ELF-1 (cell line): Measurements from ENCODE around the gene ZFHX2.
"Not testable (repeated sequence)": the region's sequence is repeated elsewhere in the genome, so short reads cannot be mapped to it uniquely, and the experiment has no call there.

ENCODE experiments used
- DNase-seq: peaks from one replicate; pipeline ENCODE4 v3.0.0-alpha.2; 2016; ENCODE audit warnings: low read depth, low spot score

ZFHX2 gene

GRCh38 chr14:23540141-23540469 lies 11.5 kb downstream of the ZFHX2 start:
- DNase-seq, result no peak

DNA sequence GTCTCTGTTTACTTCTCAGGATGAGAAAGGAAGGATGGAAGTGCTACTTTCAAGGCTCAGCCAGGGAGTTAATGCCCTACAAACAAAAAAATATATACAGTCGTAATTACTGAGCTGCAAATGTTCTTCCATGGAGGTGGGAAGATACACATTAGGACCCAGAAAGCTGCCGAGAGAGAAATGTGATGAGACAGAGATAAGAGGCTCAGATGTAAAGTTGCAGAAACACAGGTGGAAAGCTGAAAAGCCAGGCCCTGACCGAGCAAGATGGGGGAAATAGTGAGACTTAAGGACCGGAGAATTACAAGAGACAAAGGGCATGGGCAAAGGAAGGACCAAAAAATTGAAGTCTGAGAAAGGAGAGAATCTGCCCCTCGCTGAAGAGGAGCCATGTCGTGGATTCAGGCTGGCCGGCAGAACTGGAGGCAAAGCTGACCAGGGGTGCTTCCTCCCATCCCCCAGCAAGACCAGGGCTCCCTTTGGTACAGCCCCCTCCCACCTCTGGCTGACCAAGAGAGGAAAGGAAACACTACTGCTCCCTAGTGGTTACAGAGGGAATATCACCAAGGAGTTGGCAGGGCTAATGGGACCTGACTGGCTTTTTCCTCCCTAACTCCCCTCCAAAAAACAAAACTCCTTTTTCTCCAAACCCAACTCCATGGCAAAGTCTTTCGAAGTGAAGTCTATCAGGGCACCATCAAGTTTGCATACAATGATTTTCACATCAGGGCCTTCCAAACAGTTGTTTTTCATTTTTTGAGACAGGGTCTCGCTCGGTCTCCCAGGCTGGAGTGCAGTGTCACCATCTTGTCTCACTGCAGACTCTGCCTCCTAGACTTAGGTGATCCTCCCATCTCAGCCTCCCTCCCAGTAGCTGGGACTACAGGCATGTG lies 12.1 kb downstream of the ZFHX2 start:
- peak; percentile 84 for DNase-seq

DNA sequence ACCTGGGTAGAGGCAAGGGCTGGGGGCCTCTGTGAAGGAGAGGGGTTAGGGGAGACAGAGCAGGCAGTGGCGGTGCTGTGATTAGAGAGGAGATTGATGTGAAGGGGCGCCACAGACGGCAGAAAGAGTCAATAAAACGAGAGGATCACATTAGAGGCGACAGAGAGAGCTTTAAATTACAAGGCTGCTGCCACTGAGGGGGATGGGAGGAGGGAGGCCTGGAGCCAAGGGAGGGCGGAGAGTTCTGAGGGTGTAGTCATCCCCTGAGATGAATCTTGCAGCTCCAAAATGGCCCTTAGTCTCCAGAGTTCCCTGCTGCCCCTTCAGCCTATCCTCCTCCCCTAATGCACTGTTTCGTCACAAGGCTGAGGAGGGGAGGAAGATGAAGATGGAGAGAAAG lies 12.8 kb downstream of the ZFHX2 start:
- DNase-seq, result peak; percentile 58

DNA sequence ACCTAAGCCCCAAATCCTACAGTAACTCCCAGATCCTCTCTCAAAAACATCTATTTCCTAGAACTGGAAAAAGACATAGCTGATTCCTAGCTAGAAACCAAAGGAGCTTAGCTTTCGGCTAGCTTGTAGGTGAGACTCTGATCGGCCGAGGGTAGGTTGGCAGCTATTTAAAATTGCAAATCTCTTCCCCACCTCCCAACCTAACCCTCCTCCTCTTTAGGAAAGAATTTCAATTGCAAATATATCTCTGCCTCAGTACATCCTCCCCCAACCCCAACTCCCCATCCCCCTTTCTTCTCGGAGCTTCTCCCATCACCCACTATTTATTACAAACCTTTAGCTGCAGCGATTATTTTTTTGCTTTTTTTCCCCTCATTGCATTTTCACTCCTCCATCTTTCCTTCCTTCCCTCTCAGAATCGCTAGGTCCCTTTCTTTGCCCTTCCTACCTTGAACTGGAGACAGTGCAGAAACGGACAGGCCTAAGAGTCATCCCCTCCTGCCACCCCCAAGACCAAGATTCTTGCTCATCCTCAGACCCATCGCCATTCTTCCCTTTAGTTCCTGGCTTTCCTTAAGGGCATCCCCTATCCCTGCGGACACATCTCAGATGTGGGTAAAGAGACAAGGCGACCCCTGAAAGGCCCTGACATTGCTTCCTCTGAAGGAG lies 13.4 kb downstream of the ZFHX2 start:
- DNase-seq, result no peak

- peak; percentile 78 for DNase-seq
Observed at GRCh38 chr14:23537351-23538049, 14.1 kb downstream of the ZFHX2 start.

DNA sequence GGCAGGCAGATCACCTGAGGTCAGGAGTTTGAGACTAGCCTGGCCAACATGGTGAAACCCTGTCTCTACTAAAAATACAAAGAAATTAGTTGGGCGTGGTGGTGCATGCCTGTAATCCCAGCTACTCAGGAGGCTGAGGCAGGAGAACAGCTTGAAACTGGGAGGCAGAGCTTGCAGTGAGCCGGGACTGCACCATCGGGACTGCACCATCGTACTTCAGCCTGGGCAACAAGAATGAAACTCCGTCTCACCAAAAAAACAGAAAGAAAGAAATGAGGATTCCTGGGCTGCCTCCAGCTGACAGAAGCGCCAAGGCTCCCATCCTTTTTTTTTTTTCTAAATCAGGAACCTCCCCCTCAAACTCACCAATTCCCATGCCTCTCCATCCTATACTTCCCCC lies 14.7 kb downstream of the ZFHX2 start:
- DNase-seq, result not testable (repeated sequence)

- DNase-seq, result no peak
Observed at GRCh38 chr14:23536494-23536893, 15.1 kb downstream of the ZFHX2 start.

DNA sequence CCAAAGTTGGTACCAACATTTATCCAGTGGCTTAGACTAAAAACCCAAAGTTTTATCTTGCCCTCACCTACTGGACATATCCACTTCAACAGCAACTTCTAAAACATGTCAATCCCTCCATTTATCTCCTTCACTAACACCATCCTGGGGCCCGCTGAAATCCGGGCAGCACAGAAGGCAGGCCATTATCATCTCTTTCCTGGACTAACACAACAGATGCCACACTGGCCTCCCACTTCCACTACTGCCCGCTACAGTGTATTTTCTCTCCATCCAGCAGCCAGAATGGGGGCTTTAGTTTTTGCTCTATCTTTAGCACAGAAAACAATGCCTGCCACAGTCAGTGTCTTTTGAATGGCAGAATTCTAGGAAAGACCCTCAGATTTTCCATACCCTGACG lies 15.6 kb downstream of the ZFHX2 start:
- no peak for DNase-seq

DNA sequence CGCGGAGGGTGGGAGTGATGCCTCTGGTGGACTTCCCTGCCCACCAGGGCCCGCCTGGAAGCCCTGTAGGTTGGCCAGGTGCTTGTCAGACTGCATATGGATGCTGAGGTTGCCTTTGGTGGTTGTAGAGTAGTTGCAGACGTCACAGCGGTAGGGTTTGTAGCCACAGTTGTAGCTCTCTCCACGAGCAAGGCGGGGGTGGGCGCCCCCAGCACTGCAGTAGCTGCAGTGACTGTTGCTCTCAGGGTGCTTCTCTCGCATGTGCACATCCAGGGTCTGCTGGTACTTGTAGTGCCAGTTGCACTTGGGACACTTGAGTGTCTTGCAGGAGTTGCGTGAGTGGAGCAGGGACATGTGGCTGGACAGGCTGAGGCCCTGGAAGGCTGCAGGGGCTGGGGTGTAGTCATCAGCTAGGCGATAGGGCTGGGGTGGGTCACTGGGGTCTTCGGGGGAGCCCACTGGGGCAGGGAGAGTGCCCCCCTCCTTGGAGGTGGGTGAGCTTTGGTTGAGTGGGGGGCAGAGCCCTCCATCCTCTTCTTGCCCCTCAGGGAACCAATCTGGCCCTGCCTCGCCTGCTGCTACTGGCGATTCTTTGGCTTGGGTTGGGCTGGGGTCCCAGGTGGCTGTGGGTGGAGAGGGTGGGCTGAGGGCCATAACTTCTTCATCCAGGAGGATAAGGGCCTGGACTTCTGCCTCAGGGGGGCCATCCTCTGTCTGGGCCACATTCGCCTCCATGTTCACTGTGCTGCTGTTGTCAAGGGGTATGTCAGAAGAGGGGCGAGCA lies 17.7 kb downstream of the ZFHX2 start:
- no peak for DNase-seq

DNA sequence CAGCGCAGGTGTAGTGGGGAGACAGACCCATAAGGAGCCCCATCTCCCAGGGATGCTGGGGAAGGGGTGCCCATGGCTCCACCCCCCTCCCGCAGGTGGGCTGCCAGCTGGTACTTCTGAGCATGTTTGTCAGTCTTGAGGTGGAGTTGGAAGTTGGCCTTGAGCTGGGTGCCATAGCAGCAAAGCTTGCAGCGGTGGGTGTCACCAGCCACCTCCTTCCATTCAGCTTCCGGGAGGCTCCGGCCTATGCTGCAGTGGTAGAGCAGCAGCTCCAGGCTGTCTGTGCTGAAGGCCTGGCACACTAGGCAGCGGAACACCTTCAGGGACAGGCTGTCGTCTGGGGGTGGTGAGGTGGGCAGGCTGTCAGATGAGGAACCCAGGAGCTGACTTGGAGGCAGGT lies 18.9 kb downstream of the ZFHX2 start:
- no peak for DNase-seq

DNA sequence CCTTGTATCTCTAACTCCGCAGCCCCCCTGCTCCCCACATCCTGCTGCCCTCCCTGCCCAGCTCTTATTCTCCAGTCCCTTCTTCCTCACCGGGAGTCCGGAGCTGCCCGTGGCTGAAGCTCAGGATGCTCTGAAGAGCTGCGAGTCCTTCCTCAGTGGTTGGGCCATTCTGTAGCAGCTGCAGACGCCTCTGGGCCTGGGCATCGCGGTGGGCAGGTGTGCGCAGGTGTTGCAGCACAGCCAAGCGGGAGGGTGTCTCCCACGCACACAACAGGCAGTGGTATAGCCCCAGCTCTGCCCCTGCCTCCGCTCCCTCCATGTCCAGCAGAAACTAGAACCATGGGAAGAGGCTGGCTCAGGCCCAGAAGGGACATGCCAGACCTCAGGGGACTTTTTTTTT lies 20.2 kb downstream of the ZFHX2 start:
- DNase-seq, result no peak

- no peak for DNase-seq
Observed at GRCh38 chr14:23530375-23531055, 21.1 kb downstream of the ZFHX2 start.

DNA sequence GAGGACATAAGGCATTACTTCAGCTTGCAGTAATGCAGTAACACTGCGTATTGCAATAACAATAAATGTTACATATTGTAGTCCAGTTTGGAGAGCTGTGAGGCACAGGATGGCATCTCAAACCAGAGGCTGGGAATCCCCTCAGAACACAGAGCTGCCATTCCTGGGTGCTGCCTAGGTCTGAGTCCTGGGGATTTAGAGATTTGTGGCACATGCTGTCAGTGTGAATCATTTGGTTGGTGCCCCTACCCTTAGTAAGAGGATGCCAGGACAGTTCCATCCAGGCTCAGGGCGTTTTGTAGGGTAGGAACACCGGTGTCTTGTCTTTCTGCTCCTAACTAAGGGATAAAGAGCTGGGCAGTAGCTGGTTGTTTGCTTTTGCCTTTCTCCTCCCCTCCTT lies 22.5 kb downstream of the ZFHX2 start:
- DNase-seq, result no peak

GRCh38 chr14:23528555-23528954 lies 23.0 kb downstream of the ZFHX2 start:
- DNase-seq, result peak; percentile 49

DNA sequence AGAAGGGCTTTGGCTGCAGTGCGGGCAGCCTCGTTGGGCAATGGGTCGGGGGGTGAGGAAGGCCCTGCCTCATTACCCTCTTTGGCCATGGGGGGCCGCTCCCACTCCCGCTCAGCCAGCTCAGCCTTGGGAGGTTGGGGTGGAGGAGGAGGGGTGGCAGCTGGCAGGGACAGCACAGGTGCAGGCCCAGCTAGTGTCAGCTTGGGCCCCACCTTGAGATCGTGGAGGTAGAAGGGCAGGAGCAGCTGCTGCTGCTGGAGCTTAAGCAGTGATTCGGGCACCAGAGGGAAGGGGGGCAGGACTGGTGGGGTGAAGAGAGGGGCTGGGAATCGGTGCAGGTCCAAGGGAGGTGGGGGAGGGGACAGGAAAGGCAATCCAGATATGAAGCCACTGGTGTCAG lies 26.0 kb downstream of the ZFHX2 start:
- DNase-seq, result no peak

DNA sequence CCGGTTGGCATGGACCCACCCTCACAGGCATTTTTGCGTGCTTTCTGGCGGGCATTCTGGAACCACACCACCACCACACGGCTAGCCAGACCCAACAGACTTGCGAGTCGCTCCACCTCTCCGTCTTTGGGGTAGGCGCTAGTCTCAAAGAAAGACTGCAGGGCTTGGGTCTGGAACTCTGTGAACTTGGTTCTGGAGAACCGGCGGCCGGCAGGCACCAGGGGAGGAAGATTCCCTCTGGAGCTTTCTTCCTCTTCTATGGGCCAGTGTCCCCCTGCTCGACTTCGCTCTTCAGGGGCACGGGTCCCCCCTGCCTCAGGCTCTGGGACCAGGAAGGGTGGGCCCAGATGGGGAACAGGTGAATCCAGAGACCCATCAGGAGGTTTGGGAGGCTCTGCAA lies 26.6 kb downstream of the ZFHX2 start:
- DNase-seq, result no peak

DNA sequence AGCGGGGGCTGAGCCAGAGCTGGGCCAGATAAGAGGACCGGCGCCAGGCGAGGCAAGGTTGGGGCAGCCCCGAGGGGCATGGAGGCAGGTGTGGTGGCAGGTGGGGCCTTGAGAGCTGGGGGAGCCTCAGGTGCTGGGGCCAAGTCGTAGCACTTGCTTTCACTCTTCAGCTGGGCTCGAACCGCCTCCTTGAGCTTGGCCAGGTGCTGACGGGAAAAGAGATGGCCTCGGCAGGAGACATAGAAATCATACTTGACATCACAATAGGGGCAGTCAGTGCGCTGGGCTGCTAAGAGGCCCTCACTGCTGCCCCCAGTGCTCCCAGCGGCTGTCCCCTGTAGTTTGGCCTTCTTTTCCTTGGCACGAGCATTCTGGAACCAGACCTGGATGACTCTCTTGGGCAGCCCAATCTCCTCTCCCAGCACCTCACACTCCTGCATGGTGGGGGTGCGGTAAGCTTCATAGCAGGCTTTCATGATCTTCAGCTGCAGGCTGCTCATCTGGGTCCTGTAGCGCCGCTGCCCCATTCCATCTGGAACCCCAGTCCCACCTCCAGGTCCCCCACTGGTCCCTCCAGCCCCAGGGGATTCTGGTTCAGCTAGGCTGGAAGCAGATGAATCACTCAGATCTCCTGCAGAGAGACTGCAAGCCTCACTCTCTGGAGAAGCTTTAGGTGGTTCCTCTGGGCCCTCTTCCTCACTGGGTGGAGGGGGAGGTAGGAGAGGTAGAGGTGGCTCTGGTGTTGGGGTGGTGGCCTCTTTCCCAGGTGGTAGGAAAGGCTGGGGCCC lies 28.1 kb downstream of the ZFHX2 start:
- no peak for DNase-seq

GRCh38 chr14:23522643-23523198 lies 28.8 kb downstream of the ZFHX2 start:
- DNase-seq, result no peak

DNA sequence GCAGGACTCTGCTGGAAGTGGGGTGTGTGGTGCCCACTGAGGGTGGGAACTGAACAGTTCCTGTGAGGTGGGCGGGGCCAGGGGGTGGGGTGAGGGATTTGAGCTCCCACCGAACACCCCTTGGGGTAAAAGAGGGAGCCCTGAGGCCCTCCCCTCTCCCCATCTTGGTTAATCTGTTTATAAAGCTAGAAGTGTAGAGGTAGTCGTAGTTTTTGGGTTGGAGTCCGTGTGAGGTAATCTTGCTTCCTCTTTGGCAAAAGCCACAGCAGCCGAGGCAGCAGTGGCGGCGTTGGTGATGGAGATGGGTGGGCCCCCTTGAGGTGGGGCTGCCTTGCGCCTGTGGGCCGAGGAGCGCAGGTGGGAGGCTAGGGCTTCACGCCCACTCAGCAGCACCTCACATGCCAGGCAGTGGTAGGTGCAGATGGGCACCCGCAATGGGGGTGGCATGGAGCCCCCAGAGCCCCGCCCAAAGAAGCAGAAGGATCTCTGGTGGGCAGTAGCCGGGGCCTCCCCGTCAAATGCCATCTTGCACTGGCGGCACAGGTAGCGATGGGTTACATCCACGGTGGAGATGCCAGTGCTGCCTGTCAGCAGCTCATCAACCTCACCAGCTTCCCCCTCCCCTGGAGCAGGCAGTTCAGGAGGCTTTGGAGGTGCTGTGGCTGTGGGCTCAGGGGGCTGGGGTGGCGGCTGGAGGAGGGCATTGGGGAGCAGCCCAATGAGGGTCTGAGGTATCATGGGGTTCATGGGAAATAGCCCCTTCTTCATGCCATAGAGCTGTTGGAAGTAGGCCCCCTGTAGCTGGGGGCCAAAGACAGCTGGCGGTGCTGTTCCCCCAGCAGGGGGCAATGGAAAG lies 29.6 kb downstream of the ZFHX2 start:
- no peak for DNase-seq
